Spleen (tissue), 7 donors: ENCODE data around the gene SMG7.

ENCODE experiments used
- POLR2A ChIP-seq, 3 donors: fragments of 450-650 bp; IDR thresholded peaks; one replicate each; pipeline ENCODE4 v1.5.1; 2017; ENCODE audit warnings: antibody characterized with exemption in 3 of 3, mild to moderate bottlenecking in 1 of 3
- TF ChIP-seq, protein P1 (sequence below), 11 experiments: fragments of 200-600 bp in 7 of 11; fragments of 450-650 bp in 4 of 11; sonication (generic) in 4 of 11; IDR thresholded peaks in 8 of 11; conservative IDR thresholded peaks in 3 of 11; 1 replicate in 7 of 11; 2 replicates in 4 of 11; pipeline versions ENCODE4 v1.4.0 to v1.8.0; 2016 to 2021; ENCODE audit warnings: antibody characterized with exemption in 11 of 11, inconsistent platforms in 4 of 11, mild to moderate bottlenecking in 1 of 11
- donor health status: DM: no; HTN: no; CAD: no; lungs with moderate emphysema.
- donor health status: DM: no; HTN: no; CAD: no.
- donor health status: DM: no; HTN: no; CAD: no.

- TF ChIP-seq, protein P1, sequence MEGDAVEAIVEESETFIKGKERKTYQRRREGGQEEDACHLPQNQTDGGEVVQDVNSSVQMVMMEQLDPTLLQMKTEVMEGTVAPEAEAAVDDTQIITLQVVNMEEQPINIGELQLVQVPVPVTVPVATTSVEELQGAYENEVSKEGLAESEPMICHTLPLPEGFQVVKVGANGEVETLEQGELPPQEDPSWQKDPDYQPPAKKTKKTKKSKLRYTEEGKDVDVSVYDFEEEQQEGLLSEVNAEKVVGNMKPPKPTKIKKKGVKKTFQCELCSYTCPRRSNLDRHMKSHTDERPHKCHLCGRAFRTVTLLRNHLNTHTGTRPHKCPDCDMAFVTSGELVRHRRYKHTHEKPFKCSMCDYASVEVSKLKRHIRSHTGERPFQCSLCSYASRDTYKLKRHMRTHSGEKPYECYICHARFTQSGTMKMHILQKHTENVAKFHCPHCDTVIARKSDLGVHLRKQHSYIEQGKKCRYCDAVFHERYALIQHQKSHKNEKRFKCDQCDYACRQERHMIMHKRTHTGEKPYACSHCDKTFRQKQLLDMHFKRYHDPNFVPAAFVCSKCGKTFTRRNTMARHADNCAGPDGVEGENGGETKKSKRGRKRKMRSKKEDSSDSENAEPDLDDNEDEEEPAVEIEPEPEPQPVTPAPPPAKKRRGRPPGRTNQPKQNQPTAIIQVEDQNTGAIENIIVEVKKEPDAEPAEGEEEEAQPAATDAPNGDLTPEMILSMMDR (IDR thresholded peaks at IDR 0.05 in 8 of 11, conservative IDR thresholded peaks at IDR 0.05 in 3 of 11) = no peak
- TF ChIP-seq POLR2A (IDR thresholded peaks at IDR 0.05) = no peak
These were observed 86.8 kb downstream of the SMG7 start for GRCh38 chr1:183559061-183559460.
